Fibroblast of peridontal ligament (primary cell): ENCODE results near the gene TNN.
A peak's percentile ranks its signal among the peaks of the same experiment; 100 is the strongest.

ENCODE experiments used
- DNase-seq: peaks from one replicate; pipeline ENCODE4 v3.0.0-alpha.2; 2010; ENCODE audit errors: extremely low read depth

Gene TNN

GRCh38 chr1:175147569-175147968, 79.9 kb downstream of the TNN start:
- no peak for DNase-seq

GRCh38 chr1:175148068-175148467, 80.4 kb downstream of the TNN start:
- DNase-seq, result no peak

- no peak for DNase-seq
These were observed 83.1 kb downstream of the TNN start for GRCh38 chr1:175150596-175151319.

GRCh38 chr1:175152006-175152652, 84.5 kb downstream of the TNN start:
- peak; percentile 41 for DNase-seq

- peak; percentile 35 for DNase-seq
These were observed 87.2 kb downstream of the TNN start for GRCh38 chr1:175154629-175155472.

- no peak for DNase-seq
These were observed 87.8 kb downstream of the TNN start for GRCh38 chr1:175155473-175155856.

GRCh38 chr1:175155936-175156335, 88.3 kb downstream of the TNN start:
- no peak for DNase-seq

GRCh38 chr1:175157200-175157599, 89.6 kb downstream of the TNN start:
- DNase-seq, result no peak

GRCh38 chr1:175158170-175158591, 90.5 kb downstream of the TNN start:
- DNase-seq, result no peak

- DNase-seq, result no peak
These were observed 95.3 kb downstream of the TNN start for GRCh38 chr1:175162955-175163354.

- no peak for DNase-seq
These were observed 96.1 kb downstream of the TNN start for GRCh38 chr1:175163702-175164101.

GRCh38 chr1:175164751-175165150, 97.1 kb downstream of the TNN start:
- no peak for DNase-seq

- no peak for DNase-seq
These were observed 99.1 kb downstream of the TNN start for GRCh38 chr1:175166746-175167145.

GRCh38 chr1:175167861-175168260, 100.2 kb downstream of the TNN start:
- DNase-seq, result no peak

- no peak for DNase-seq
These were observed 101.1 kb downstream of the TNN start for GRCh38 chr1:175168782-175169181.

GRCh38 chr1:175169286-175170018, 101.8 kb downstream of the TNN start:
- DNase-seq, result no peak

GRCh38 chr1:175171036-175171913, 103.6 kb downstream of the TNN start:
- no peak for DNase-seq

GRCh38 chr1:175172503-175172902, 104.9 kb downstream of the TNN start:
- DNase-seq, result no peak

GRCh38 chr1:175173531-175173930, 105.9 kb downstream of the TNN start:
- no peak for DNase-seq

GRCh38 chr1:175174309-175175102, 106.9 kb downstream of the TNN start:
- DNase-seq, result no peak
